Measurements from ENCODE around the gene TTLL10.

The TTLL10 gene

GRCh38 chr1:1232208-1232795, 58.6 kb downstream of the TTLL10 start, which contains the start of gene B3GALT6:
Gene B3GALT6 (plus strand): TSS chr1:1232237. CDS start chr1:1232279, 42 bp downstream.
- H3K4me3 ChIP-seq (ENCODE audit: control insufficient read depth, low read depth, low read length): peak within 1 kb of the TSS; percentile 93
- TF ChIP-seq, protein P1, sequence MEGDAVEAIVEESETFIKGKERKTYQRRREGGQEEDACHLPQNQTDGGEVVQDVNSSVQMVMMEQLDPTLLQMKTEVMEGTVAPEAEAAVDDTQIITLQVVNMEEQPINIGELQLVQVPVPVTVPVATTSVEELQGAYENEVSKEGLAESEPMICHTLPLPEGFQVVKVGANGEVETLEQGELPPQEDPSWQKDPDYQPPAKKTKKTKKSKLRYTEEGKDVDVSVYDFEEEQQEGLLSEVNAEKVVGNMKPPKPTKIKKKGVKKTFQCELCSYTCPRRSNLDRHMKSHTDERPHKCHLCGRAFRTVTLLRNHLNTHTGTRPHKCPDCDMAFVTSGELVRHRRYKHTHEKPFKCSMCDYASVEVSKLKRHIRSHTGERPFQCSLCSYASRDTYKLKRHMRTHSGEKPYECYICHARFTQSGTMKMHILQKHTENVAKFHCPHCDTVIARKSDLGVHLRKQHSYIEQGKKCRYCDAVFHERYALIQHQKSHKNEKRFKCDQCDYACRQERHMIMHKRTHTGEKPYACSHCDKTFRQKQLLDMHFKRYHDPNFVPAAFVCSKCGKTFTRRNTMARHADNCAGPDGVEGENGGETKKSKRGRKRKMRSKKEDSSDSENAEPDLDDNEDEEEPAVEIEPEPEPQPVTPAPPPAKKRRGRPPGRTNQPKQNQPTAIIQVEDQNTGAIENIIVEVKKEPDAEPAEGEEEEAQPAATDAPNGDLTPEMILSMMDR (IDR thresholded peaks at IDR 0.05; ENCODE audit: control insufficient read depth, insufficient read depth, low read depth, low read length, missing control alignments): no peak
- no peak for DNase-seq (ENCODE audit: low read depth)

DNA sequence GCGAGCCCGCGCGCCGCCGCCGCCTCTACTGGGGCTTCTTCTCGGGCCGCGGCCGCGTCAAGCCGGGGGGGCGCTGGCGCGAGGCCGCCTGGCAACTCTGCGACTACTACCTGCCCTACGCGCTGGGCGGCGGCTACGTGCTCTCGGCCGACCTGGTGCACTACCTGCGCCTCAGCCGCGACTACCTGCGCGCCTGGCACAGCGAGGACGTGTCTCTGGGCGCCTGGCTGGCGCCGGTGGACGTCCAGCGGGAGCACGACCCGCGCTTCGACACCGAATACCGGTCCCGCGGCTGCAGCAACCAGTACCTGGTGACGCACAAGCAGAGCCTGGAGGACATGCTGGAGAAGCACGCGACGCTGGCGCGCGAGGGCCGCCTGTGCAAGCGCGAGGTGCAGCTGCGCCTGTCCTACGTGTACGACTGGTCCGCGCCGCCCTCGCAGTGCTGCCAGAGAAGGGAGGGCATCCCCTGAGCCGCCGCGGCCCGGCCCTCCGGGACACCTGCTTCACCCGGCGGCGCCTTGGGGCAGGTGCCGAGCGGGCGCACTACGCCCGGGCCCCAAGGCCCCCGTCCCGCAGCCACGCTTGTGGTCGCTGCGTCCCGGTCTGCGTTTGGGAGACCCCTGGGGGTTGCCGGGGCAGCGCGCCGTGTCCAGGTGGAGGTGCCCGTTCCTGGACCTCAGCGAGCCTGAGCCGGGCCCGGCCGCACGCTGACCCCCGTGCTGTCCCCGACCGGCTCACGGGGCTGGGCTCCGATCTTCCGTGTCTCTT, 59.3 kb downstream of the TTLL10 start:
- no peak overlapping the region for H3K4me3 ChIP-seq (ENCODE audit: control insufficient read depth, low read depth, low read length)
- no peak for DNase-seq (ENCODE audit: low read depth)
- TF ChIP-seq, protein P1 (IDR thresholded peaks at IDR 0.05; ENCODE audit: control insufficient read depth, insufficient read depth, low read depth, low read length, missing control alignments): no peak

- TF ChIP-seq, protein P1 (IDR thresholded peaks at IDR 0.05; ENCODE audit: control insufficient read depth, insufficient read depth, low read depth, low read length, missing control alignments): no peak
- H3K4me3 ChIP-seq (ENCODE audit: control insufficient read depth, low read depth, low read length): no peak overlapping the region
- no peak for DNase-seq (ENCODE audit: low read depth)
These were observed 59.9 kb downstream of the TTLL10 start for GRCh38 chr1:1233567-1233892.

- H3K4me3 ChIP-seq (ENCODE audit: control insufficient read depth, low read depth, low read length): no peak overlapping the region
- TF ChIP-seq, protein P1 (IDR thresholded peaks at IDR 0.05; ENCODE audit: control insufficient read depth, insufficient read depth, low read depth, low read length, missing control alignments): no peak
- DNase-seq (ENCODE audit: low read depth): no peak
These were observed 60.6 kb downstream of the TTLL10 start for GRCh38 chr1:1234180-1234808.

GRCh38 chr1:1235016-1235744, 61.5 kb downstream of the TTLL10 start:
- no peak overlapping the region for H3K4me3 ChIP-seq (ENCODE audit: control insufficient read depth, low read depth, low read length)
- TF ChIP-seq, protein P1 (IDR thresholded peaks at IDR 0.05; ENCODE audit: control insufficient read depth, insufficient read depth, low read depth, low read length, missing control alignments): no peak
- DNase-seq (ENCODE audit: low read depth): no peak

- TF ChIP-seq, protein P1 (IDR thresholded peaks at IDR 0.05; ENCODE audit: control insufficient read depth, insufficient read depth, low read depth, low read length, missing control alignments): no peak
- no peak overlapping the region for H3K4me3 ChIP-seq (ENCODE audit: control insufficient read depth, low read depth, low read length)
- no peak for DNase-seq (ENCODE audit: low read depth)
These were observed 62.6 kb downstream of the TTLL10 start for GRCh38 chr1:1236176-1236763.

Measured in AG09309 (cell line).